GM18867 (cell line): ENCODE results near the gene ABCC1.

Experiments used
- ATAC-seq: cut with Tn5 transposase; IDR thresholded peaks from one replicate; pipeline ENCODE4 v1.9.1; 2021; ENCODE audit warnings: mild to moderate bottlenecking, moderate library complexity; ENCODE audit not compliant: unreplicated experiment

The ABCC1 gene

GRCh38 chr16:16073891-16074881 is 124.8 kb downstream of the ABCC1 start:
- no peak for ATAC-seq

GRCh38 chr16:16075488-16076422 is 126.3 kb downstream of the ABCC1 start:
- no peak for ATAC-seq

GRCh38 chr16:16076423-16076813 is 127.0 kb downstream of the ABCC1 start:
- ATAC-seq = no peak

DNA sequence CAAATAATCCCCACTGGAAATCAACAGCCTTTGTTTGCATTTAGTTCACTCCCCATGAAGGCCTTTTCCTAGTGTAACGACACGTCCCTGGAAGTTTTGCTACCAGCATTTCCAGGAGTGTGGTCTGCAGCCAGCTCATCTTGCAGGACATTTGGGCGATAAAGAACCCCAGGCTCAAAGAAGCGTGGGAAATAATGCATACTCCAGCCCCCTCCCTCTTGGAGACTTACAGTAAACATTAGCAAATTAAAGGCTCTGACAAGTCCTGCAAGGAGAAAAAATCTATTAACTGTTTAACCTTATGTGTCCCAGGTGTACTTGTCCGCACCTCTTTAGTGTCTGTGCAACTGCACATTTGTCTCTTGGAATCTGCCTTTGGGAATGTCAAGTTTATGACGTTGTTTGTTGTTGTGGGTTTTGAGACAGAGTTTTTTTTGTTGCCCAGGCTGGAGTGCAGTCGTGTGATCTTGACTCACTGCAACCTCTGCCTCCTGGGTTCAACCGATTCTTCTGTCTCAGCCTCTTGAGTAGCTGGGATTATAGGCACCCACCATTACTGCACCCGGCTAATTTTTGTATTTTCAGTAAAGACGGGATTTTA is 131.1 kb downstream of the ABCC1 start:
- no peak for ATAC-seq

- no peak for ATAC-seq
Observed at GRCh38 chr16:16081141-16081540, 131.7 kb downstream of the ABCC1 start.

DNA sequence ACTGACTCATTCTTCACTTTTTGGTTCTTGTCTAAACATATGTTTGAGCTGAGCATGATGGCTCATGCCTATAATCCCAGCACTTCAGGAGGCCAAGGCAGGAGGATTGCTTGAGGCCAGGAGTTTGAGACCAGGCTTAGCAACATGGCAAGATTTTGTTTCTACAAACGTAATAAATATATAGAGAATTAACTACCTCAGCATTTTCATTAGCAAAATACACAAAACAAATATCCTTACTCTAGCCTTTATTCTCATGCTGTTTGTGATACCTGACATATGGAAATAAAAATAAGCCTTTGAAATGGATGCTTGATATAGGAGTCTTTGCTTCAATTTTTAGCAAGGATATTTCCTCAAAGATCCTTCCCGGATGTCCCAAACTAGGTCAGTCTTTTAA is 132.8 kb downstream of the ABCC1 start:
- no peak for ATAC-seq

- ATAC-seq = no peak
Observed at GRCh38 chr16:16083421-16084156, 134.2 kb downstream of the ABCC1 start.

- no peak for ATAC-seq
Observed at GRCh38 chr16:16084874-16085273, 135.5 kb downstream of the ABCC1 start.

DNA sequence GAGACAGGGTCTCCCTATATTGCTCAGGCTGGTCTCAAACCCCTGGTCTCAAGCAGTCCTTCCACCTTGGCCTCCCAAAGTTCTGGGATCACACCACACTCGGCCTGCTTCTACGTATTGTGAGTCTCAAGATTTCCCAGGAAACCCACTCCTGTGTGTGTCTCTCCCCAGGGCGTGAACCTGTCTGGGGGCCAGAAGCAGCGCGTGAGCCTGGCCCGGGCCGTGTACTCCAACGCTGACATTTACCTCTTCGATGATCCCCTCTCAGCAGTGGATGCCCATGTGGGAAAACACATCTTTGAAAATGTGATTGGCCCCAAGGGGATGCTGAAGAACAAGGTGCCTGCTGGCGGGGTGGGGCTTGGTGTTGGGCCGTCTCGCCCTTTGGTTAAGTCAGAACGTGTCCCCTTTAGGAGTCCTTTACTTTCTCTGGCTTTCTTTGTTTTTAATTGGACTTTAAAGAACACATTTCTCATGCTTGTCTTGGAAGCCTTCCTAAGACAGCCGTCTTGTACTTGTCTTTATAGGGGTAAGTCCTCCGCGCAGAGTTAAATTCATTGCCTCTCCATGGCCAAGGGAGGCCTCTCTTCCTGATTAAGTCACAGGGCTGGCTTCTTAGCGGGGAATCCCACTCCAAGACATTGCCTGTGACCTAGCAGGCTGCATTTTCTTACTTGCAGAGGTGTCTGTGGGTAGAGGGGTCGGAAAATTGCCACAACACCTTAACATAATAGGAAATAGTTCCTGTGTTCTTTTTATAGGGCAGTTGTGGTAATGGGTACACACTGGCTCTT is 137.4 kb downstream of the ABCC1 start:
- ATAC-seq = no peak

GRCh38 chr16:16090238-16090637 is 140.8 kb downstream of the ABCC1 start:
- ATAC-seq = no peak

DNA sequence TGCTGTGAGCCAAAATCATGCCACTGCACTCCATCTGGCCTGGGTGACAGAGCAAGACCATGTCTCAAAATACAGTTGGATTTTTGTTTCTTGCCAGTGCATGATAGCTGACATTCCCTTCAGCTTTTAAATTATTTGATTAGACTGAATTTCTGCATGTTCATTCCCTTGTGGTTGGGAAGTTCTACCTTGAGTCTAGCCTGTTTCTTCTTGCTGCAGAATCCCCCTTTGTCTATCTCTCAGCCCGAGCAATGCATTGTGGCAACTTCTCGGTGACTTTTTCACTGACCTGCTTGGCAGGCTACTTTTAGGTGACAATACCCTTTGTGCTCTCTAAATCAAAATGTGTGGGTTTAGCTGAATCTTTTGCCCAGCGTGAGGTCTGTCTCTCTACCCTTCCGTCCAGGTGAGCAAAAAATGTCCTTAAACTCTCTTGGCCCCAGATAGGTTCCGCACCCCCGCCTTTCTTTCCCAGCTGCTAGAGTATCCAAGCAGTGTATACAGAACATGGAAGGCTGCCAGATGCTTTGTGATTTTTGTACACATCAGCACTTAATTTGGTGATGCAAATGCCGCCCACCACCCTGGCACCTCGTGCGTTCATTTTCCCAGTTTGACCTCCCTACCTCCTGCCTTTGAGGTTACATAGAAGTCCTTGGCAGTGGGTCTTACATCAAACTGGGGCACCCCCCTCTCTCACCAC is 143.7 kb downstream of the ABCC1 start:
- ATAC-seq = no peak

DNA sequence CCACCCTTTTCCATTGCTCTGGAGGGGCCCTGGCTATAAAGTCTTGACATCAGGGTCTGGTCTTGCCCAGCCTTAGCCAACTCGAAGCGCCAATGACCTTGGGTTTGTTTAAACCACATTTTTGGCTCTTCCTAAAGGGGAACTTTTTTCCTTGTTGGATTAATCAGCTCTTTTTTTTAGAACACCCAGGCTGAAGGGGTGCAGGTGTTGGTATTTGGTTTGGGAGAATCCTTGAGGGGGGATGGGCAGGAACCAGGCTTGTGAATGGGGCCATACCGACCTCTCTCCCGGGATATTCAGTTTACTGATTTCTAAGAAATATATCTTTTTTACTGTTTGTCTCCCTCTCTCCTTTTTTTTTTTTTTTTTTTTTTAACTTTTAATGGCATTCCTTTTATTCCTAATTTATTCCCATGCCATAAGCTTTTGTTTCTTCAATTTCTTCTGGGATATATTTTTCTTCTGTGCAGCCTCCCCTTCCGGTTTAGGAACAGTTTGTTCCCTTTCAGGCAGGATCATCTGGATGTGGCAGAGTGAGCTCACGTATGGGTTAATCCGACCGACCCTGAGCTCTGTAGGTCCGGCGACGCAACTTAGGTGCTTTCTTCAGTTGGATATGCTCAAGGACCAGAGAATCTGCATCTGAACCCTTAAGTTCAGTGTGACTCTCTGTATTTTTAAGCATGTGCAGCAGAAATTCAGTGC is 144.4 kb downstream of the ABCC1 start:
- ATAC-seq = no peak

GRCh38 chr16:16095646-16096045 is 146.2 kb downstream of the ABCC1 start:
- no peak for ATAC-seq

GRCh38 chr16:16096121-16096857 is 146.9 kb downstream of the ABCC1 start:
- no peak for ATAC-seq

DNA sequence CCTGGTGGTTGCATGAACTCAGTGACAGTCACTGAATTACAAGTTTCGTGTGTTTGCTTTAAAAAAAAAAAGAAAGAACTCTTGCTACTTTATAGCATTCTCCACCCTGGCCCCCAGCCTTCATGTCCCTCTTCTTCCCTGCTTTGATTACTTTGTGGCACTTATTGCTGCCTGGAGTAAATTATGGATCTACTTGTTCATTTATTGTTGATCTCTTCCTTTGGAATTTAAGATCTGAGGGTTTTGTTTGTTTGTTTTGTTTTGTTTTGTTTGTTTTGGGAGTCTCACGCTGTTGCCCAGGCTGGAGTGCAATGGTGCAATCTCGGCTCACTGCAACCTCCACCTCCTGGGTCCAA is 147.4 kb downstream of the ABCC1 start:
- no peak for ATAC-seq

DNA sequence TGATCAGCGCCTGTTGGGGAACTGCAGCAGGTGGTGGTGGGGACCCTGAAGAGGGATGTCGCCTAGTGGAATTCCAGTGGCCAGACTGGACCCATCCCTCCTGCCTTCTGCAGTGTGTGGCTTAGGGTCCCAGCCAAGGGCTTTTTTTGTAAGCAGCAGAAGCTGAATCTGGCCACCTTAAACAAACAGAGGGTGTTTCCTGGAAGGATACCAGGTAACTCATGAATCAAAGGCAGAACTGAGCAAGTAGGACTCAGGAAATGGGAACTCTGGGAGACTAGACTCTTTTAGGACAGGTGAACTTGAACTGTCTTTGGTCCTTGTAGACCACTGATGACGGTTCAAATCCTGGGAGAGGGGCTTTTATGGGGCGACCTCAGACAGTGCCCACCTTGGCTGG is 149.9 kb downstream of the ABCC1 start:
- no peak for ATAC-seq

GRCh38 chr16:16100631-16101030 is 151.2 kb downstream of the ABCC1 start:
- ATAC-seq = no peak

- no peak for ATAC-seq
Observed at GRCh38 chr16:16101585-16101984, 152.2 kb downstream of the ABCC1 start.
